ENCODE data around the gene ATXN7L2.

- TF ChIP-seq ZBTB11 (tag by site-specific recombination; conservative IDR thresholded peaks at IDR 0.05; ENCODE audit: low read depth) (no peak), ZNF26 (tag by site-specific recombination; IDR thresholded peaks at IDR 0.05) (no peak), ZBTB7A (tag by site-specific recombination; IDR thresholded peaks at IDR 0.05; ENCODE audit: low read depth) (no peak), ZNF777 (tag by site-specific recombination; IDR thresholded peaks at IDR 0.05; ENCODE audit: borderline replicate concordance) (no peak), CTCF (tag by site-specific recombination; IDR thresholded peaks at IDR 0.05) (no peak), ZBTB26 (tag by site-specific recombination; optimal IDR thresholded peaks at IDR 0.05) (no peak), ZNF274 (IDR thresholded peaks at IDR 0.05; ENCODE audit: low read length) (no peak), ZNF274 (tag by site-specific recombination; IDR thresholded peaks at IDR 0.05; ENCODE audit: borderline replicate concordance) (no peak), ZBTB1 (tag by site-specific recombination; IDR thresholded peaks at IDR 0.05) (no peak)
Observed at GRCh38 chr1:109523706-109524105, 40.0 kb downstream of the ATXN7L2 start.
